ENCODE measurements around the gene RAB7B.

RAB7B gene

DNA sequence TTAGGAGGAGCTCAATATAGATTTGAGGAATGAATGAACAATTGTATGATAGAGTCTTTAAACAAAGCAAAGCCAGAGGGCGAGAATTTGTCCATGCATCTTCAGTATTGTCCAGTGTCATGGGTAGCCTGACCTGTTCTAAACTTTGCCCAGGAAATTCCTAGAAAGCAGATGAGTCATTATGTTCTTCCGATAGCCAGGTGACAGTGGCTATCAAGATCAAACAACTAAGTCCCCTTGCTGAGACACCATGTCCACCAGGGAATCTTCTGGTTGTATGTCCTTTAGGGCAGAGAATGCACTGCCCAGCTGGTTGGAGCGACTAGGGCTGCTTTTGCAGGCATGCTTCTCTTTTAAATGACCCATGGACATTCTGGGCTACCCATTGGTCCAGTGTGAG lies 58.1 kb downstream of the RAB7B start:
- DNase-seq = no peak

DNA sequence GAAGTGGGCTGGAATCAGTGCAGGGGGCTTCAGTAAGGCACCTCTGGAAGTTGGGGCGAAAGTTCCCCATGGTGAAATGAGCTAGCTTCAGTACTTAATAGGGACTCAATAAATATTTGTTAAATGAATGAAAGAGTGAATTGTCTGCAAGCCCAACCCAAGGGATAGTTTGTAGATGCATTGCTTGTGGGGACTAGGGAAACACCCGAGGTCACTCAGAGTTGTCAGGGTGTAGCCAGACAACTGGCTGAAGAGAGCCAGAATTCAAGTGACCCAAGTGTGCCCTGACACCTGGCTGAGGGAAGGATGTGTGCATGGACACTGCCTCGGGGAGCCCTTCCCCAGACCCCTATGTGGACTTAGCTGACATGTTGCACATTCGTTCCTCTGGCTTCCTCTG lies 58.7 kb downstream of the RAB7B start:
- no peak for DNase-seq

- no peak for DNase-seq
These were observed 60.0 kb downstream of the RAB7B start, which contains the start of gene SLC26A9 for GRCh38 chr1:205943245-205943644. SLC26A9 (minus strand) TSS chr1:205943456; CDS start chr1:205935820, 7,636 bp downstream.

GRCh38 chr1:205942631-205943159 lies 60.5 kb downstream of the RAB7B start:
- DNase-seq = no peak

- no peak for DNase-seq
These were observed 62.5 kb downstream of the RAB7B start for GRCh38 chr1:205940710-205941109.

DNA sequence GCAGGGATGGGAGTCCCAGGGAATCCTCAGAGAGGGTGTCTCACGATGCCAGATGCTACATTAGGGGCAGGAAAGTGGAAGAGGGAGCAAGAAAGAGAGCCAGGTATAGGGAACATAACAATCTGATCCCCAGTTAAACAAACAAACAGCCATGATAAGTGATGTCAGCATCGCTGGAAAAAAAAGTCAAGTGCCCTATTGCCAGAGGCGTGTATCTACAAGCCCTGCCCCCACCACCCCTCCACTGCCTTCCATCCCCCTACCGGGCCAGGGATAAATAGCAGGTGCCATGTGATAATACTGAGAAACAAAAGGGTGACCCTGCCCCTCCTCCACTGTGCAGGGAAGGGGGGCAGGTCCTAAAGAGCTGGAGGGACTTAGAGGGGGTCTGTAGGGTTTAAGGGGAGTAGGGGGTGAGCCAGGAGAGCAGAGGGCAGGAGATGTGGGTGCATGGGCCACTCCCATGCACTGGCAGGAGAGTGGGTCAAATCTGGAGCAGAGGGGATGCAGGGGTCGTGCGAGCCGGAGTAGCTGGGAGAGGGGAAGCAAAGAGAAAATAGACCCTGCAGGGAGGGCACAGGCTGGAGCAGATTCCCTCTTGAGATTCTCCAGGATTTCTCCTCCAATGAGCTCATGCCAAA lies 63.4 kb downstream of the RAB7B start:
- DNase-seq = no peak

GRCh38 chr1:205938682-205939081 lies 64.5 kb downstream of the RAB7B start:
- DNase-seq = no peak

- DNase-seq = no peak
These were observed 66.2 kb downstream of the RAB7B start for GRCh38 chr1:205936846-205937586.

DNA sequence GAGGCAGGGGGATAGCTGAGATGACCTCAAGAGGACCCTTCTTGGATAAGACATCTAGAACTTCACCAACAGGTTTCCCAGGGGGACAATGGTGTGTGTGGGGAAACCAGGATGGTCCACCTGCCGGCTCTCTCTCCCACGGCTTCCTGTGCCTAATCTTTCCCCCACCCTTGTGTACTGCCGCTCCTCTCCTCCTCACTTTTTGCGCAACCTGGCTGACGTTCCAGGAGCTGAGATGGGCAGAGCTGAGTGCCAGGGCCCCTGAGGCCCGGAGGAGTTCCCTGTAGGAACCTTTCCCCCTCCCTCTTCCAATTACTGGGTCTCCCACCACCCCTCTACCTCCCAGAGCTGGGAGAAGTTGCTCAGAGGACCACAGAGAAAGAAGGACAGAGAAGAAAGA lies 66.9 kb downstream of the RAB7B start:
- no peak for DNase-seq

- DNase-seq = no peak
These were observed 67.3 kb downstream of the RAB7B start for GRCh38 chr1:205935869-205936268.

DNA sequence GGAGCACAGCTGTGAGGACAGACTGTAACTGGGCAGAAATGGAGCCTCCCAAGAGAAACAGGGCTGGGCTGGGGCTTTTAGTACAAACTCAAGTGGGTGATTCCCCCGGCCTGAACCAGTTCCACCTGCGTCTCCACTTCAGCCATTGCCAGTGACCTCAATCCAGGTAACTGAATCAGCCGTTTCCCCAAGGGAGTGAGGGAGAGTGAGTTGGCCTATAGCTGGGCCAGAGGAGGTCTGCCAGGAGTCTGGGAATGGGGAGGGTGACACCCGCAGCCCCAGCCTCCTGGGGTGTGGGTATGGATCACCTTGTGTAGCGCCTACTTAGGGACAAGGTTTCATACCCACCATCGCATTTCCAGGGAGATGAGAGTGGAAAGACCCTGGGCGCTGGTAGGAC lies 68.4 kb downstream of the RAB7B start:
- DNase-seq = no peak

DNA sequence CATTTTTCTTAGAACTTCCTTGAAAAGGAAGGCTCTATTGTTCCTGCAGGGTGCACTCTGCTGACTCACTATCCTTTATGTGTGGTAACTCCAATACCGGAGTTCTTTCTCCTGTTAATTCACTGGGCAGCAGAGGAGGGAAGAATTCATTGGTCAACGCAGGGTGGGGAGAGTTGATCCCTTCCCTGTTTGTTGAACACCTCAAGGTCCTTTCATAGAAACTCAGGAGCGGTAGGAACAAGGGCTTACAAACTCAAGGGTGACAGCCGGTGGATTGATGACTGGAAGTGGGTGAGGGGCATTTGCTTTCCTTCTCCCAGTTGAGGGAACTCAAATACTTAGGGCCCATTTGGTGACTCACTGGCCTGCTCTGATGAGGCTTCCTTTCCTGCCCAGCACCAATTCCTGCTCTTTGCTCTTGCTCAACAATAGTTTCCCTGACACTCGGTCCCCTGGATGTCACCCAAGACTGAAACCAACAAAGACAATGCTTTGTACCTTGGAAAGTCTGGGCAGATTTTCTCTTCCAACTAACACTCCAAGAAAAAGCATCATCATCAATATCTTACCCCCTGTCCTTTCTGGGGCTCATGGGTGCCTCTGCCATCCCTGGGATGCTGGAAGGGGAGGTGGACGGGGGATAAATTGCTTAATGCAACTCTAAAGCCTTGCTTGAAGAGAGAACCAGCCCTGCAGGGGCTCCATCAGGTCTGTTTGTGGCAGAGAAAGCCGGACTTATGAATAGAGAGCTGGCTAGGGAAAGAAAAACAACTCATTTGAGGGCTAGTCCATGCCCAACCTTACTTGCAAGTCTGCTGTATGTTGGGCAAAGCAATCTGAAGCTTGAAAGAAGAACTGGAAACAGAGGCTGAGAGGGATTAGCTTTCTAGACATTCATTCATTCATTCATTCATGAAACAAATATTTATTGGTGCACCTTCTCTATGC lies 69.2 kb downstream of the RAB7B start:
- DNase-seq = no peak

DNA sequence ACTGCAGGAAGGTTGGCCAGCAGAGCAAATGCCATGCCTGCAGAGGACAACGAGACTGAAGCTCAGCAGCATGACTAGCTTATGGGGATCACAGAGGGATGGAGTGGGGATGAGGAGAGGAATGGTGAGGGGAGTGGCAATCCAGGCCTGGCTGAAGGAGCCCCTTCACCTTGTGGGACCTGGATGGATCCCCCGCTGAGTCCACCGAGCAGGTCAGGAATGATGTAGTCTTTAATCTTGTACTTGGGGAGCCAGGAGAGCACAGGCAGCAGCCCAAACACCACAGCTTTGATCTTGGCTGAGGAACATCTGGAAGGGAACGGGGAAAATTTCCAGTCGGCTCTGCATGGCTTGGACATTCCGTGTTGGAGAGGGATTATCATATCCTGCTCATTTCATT lies 70.4 kb downstream of the RAB7B start:
- DNase-seq = no peak

DNA sequence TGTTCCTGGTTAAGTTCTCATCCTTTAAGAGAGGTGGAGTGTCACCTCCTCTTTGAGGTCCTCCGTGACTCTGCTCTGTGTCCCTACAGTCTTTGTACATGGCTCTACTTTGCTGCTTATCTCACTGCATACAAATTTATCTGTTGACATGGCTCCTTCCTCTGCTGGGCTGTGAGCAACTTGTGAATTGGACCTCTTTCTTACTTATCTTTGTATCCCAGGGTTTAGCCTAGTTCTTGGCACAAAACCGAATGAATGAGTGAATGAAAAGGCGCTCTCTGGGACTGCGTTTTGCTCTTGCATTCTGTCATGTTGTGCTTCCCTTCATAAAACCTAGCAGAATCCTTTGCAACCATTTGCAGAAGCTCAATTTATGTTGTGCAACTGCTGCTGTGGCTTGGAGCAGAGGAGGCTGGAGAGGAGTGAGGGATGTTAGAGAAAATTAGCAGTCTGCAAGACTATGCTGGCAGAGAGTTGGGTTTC lies 72.4 kb downstream of the RAB7B start:
- no peak for DNase-seq

DNA sequence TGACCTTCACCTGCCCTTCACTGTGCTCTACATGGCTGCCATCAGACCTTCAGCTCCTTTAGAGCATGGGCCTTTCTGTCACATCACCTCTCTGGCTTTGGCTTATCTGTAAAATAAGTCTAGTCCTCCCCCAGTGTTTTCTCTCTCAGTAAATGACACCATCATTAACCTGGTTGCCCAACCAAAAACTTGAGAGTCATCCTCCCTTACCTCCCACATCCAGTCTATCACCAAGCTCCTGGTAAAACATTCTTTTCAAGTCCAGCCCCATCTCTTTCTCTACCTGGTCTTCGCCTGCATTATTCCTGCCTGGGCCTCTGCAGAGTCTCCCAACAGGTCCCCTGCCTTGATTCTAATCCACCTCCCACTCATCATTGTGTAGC lies 73.0 kb downstream of the RAB7B start:
- no peak for DNase-seq

- DNase-seq = no peak
These were observed 73.5 kb downstream of the RAB7B start for GRCh38 chr1:205929496-205930194.

- DNase-seq = no peak
These were observed 74.9 kb downstream of the RAB7B start for GRCh38 chr1:205928317-205928716.

GRCh38 chr1:205927676-205928075 lies 75.5 kb downstream of the RAB7B start:
- DNase-seq = no peak

DNA sequence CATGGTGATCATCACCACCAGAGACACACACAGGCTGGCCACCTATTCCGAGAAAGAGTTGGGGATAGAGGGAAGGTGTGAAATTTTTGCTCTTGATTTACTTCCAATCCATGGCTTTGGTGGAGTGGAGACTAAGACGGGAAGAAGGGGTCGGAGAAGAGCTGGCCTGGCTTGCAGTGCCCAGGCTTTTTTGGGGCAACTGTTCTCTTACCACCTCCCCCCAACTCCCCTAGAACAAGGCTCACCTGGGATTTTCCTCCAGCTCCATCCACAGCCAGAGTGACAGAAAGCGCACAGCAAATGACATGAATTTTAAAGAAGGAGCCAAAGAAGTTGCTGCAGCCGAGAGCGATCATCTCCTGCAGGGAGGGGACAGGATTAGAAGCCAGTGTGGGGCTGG lies 75.9 kb downstream of the RAB7B start:
- no peak for DNase-seq

Measured in effector CD8-positive, alpha-beta T cell (primary cell).